Germinal center (tissue), 1 donor: ENCODE data around the gene CDRT15.
A peak's percentile ranks its signal among the peaks of the same experiment; 100 is the strongest.
"Not testable (repeated sequence)": the region's sequence is repeated elsewhere in the genome, so short reads cannot be mapped to it uniquely, and the experiment has no call there.

ENCODE experiments used
- DNase-seq: peaks from one replicate; pipeline ENCODE4 v3.0.0; 2012; ENCODE audit warnings: mixed read lengths, low spot score

Gene CDRT15

GRCh38 chr17:14236762-14237161, at the start of gene CDRT15:
CDRT15 (minus strand) TSS chr17:14236862; CDS start chr17:14236833, 29 bp downstream.
- DNase-seq = not testable (repeated sequence)

- DNase-seq = no peak
These were observed 46.1 kb upstream of the CDRT15 start for GRCh38 chr17:14282726-14283125.

- no peak for DNase-seq
These were observed 44.9 kb upstream of the CDRT15 start for GRCh38 chr17:14281530-14281929.

GRCh38 chr17:14276535-14277250, 40.0 kb upstream of the CDRT15 start:
- no peak for DNase-seq

GRCh38 chr17:14270508-14270907, 33.8 kb upstream of the CDRT15 start:
- DNase-seq = no peak

- DNase-seq = no peak
These were observed 32.8 kb upstream of the CDRT15 start for GRCh38 chr17:14269473-14269872.

GRCh38 chr17:14268264-14268663, 31.6 kb upstream of the CDRT15 start:
- DNase-seq = no peak

- DNase-seq = no peak
These were observed 24.7 kb upstream of the CDRT15 start for GRCh38 chr17:14261406-14261805.

GRCh38 chr17:14245629-14246028, 9.0 kb upstream of the CDRT15 start:
- no peak for DNase-seq

GRCh38 chr17:14245002-14245401, 8.3 kb upstream of the CDRT15 start:
- no peak for DNase-seq

- not testable (repeated sequence) for DNase-seq
These were observed 2.6 kb upstream of the CDRT15 start for GRCh38 chr17:14239271-14239670.

GRCh38 chr17:14236032-14236431, 630 bp downstream of the CDRT15 start:
- DNase-seq = not testable (repeated sequence)

- not testable (repeated sequence) for DNase-seq
These were observed 1.6 kb downstream of the CDRT15 start for GRCh38 chr17:14235047-14235446.

- not testable (repeated sequence) for DNase-seq
These were observed 5.5 kb downstream of the CDRT15 start for GRCh38 chr17:14231187-14231586.

GRCh38 chr17:14228903-14229302, 7.8 kb downstream of the CDRT15 start:
- no peak for DNase-seq

GRCh38 chr17:14227052-14227451, 9.6 kb downstream of the CDRT15 start:
- DNase-seq = no peak

GRCh38 chr17:14225254-14225980, 11.2 kb downstream of the CDRT15 start:
- no peak for DNase-seq

- no peak for DNase-seq
These were observed 14.1 kb downstream of the CDRT15 start for GRCh38 chr17:14222611-14223010.

GRCh38 chr17:14214271-14214670, 22.4 kb downstream of the CDRT15 start:
- DNase-seq = no peak

GRCh38 chr17:14212401-14212800, 24.3 kb downstream of the CDRT15 start:
- DNase-seq = no peak

- DNase-seq = peak; percentile 44
These were observed 24.9 kb downstream of the CDRT15 start for GRCh38 chr17:14211801-14212200.

- no peak for DNase-seq
These were observed 25.4 kb downstream of the CDRT15 start for GRCh38 chr17:14211246-14211645.

- no peak for DNase-seq
These were observed 27.4 kb downstream of the CDRT15 start for GRCh38 chr17:14209215-14209614.
